IMR-90 (cell line): ENCODE measurements around the gene DCTN1. TPM values are rescaled to one million over a fixed set of nuclear protein-coding genes. Genes with fewer than 3 reads are reported as not detected.

Experiments used
- ATAC-seq: fragments of 200-7000 bp; cut with Tn5 transposase; 2 replicates; pipeline ENCODE4 v1.9.1; 2020; ENCODE audit warnings: low read depth, mild to moderate bottlenecking, moderate library complexity
- BruUV-seq: library from RNA; stranded (reverse); fragments of 400-500 nt; replicated peaks from 2 replicates; lab custom pipeline; 2021; lab: Mats Ljungman, UMichigan
- CTCF ChIA-PET: fragments of 300-600 bp; formaldehyde crosslinking; extraction: SDS; loops from one replicate; lab custom pipeline; 2021; ENCODE audit warnings: antibody characterized with exemption; lab: Yijun Ruan, JAX
- POLR2A ChIA-PET: fragments of 300-600 bp; sonication (Branson Sonifier 250); formaldehyde crosslinking; loops from one replicate; lab custom pipeline; 2022; ENCODE audit warnings: antibody characterized with exemption; ENCODE audit not compliant: unreplicated experiment; lab: Charles Lee
- DNase-seq: peaks from one replicate; pipeline ENCODE4 v3.0.0; 2013
- H2AFZ ChIP-seq: replicated peaks from 2 replicates; pipeline ENCODE3; 2013; ENCODE audit warnings: low read length, mild to moderate bottlenecking; ENCODE audit not compliant: poor library complexity
- H2AK5ac ChIP-seq: 2 replicates; pipeline ENCODE4 v1.6.1; 2013; ENCODE audit warnings: low read depth, low read length, inconsistent platforms
- H2AK9ac ChIP-seq: replicated peaks from 2 replicates; pipeline ENCODE3; 2013; ENCODE audit warnings: mild to moderate bottlenecking, low read depth, low read length, moderate library complexity; ENCODE audit not compliant: poor library complexity
- H2BK120ac ChIP-seq: 2 replicates; pipeline ENCODE4 v1.6.1; 2013; ENCODE audit warnings: low read depth, low read length, inconsistent platforms
- H2BK15ac ChIP-seq: 3 replicates; pipeline ENCODE4 v1.6.1; 2013; ENCODE audit warnings: low read depth, low read length, inconsistent platforms
- H2BK20ac ChIP-seq: 2 replicates; pipeline ENCODE4 v1.6.1; 2013; ENCODE audit warnings: low read depth, mild to moderate bottlenecking, inconsistent platforms, low read length, moderate library complexity
- H2BK5ac ChIP-seq: 2 replicates; pipeline ENCODE4 v1.6.1; 2013; ENCODE audit warnings: mild to moderate bottlenecking, low read depth, low read length, inconsistent platforms; ENCODE audit not compliant: poor library complexity, severe bottlenecking
- H3K14ac ChIP-seq: replicated peaks from 2 replicates; pipeline ENCODE4 v1.6.1; 2013; ENCODE audit warnings: low read depth, low read length, inconsistent platforms
- H3K18ac ChIP-seq: 2 replicates; pipeline ENCODE4 v1.6.1; 2013; ENCODE audit warnings: low read depth, low read length, control low read depth
- H3K23ac ChIP-seq: 2 replicates; pipeline ENCODE4 v1.6.1; 2013; ENCODE audit warnings: low read depth, low read length, inconsistent platforms
- H3K27ac ChIP-seq: 2 replicates; pipeline ENCODE4 v1.5.1; 2013; ENCODE audit warnings: mild to moderate bottlenecking, control low read depth, low read length; ENCODE audit not compliant: insufficient read depth
- H3K27me3 ChIP-seq: 2 replicates; pipeline ENCODE4 v1.6.1; 2013; ENCODE audit warnings: low read length; ENCODE audit not compliant: control insufficient read depth, insufficient read depth
- H3K36me3 ChIP-seq: 2 replicates; pipeline ENCODE4 v1.6.1; 2013; ENCODE audit warnings: low read length, mixed read lengths; ENCODE audit not compliant: control insufficient read depth, insufficient read depth
- H3K4ac ChIP-seq: 2 replicates; pipeline ENCODE4 v1.6.1; 2013; ENCODE audit warnings: low read depth, low read length, inconsistent platforms
- H3K4me1 ChIP-seq: 2 replicates; pipeline ENCODE4 v1.6.1; 2013; ENCODE audit warnings: low read length, mixed read lengths; ENCODE audit not compliant: control insufficient read depth, insufficient read depth
- H3K4me2 ChIP-seq: 2 replicates; pipeline ENCODE4 v1.6.1; 2013; ENCODE audit warnings: low read depth, mild to moderate bottlenecking, control low read depth, low read length, moderate library complexity
- H3K4me3 ChIP-seq: 2 replicates; pipeline ENCODE4 v1.5.1; 2013; ENCODE audit warnings: low read depth, mild to moderate bottlenecking, control low read depth, low read length, moderate library complexity; ENCODE audit not compliant: insufficient read depth
- H3K56ac ChIP-seq: 2 replicates; pipeline ENCODE4 v1.6.1; 2013; ENCODE audit warnings: low read length, inconsistent platforms; ENCODE audit not compliant: insufficient read depth; ENCODE audit errors: extremely low read depth
- H3K79me1 ChIP-seq, 2 experiments: 2 replicates each; pipeline ENCODE4 v1.6.1; 2013; ENCODE audit warnings: low read length in 2 of 2, inconsistent platforms in 1 of 2, low read depth in 1 of 2
- H3K9ac ChIP-seq: 2 replicates; pipeline ENCODE4 v1.6.1; 2013; ENCODE audit warnings: low read depth, low read length, control low read depth
- H3K9me1 ChIP-seq: 2 replicates; pipeline ENCODE4 v1.6.1; 2013; ENCODE audit warnings: low read length, inconsistent platforms; ENCODE audit not compliant: insufficient read depth
- H3K9me3 ChIP-seq: 2 replicates; pipeline ENCODE4 v1.6.1; 2013; ENCODE audit warnings: low read length; ENCODE audit not compliant: control insufficient read depth, insufficient read depth
- H4K20me1 ChIP-seq: 2 replicates; pipeline ENCODE4 v1.6.1; 2013; ENCODE audit warnings: low read length, inconsistent platforms; ENCODE audit not compliant: insufficient read depth
- H4K5ac ChIP-seq: 2 replicates; pipeline ENCODE4 v1.6.1; 2013; ENCODE audit warnings: mild to moderate bottlenecking, low read depth, low read length, control low read depth
- H4K8ac ChIP-seq, 2 experiments: 2 replicates each; pipeline ENCODE4 v1.6.1; 2013; ENCODE audit warnings: low read depth in 2 of 2, low read length in 2 of 2, control low read depth in 1 of 2, inconsistent platforms in 1 of 2
- H4K91ac ChIP-seq: 2 replicates; pipeline ENCODE4 v1.6.1; 2013; ENCODE audit warnings: low read depth, low read length, inconsistent platforms; ENCODE audit not compliant: insufficient read depth
- CEBPB ChIP-seq: IDR thresholded peaks from 2 replicates; pipeline ENCODE4 v1.6.1; 2012; ENCODE audit warnings: low read depth, low read length, improper control_type of control experiment
- CHD1 ChIP-seq: IDR thresholded peaks from 2 replicates; pipeline ENCODE4 v1.6.1; 2012; ENCODE audit warnings: low read depth, low read length, improper control_type of control experiment
- FOS ChIP-seq: fragments of 150-350 bp; IDR thresholded peaks from 2 replicates; pipeline ENCODE4 v1.6.1; 2016; ENCODE audit warnings: low read depth, low read length
- MAFK ChIP-seq: IDR thresholded peaks from 2 replicates; pipeline ENCODE4 v1.6.1; 2012; ENCODE audit warnings: low read depth, low read length, improper control_type of control experiment
- MXI1 ChIP-seq: IDR thresholded peaks from 2 replicates; pipeline ENCODE4 v1.6.1; 2012; ENCODE audit warnings: low read depth, mild to moderate bottlenecking, low read length, moderate library complexity, borderline replicate concordance
- NFE2L2 ChIP-seq: fragments of 150-350 bp; IDR thresholded peaks from 2 replicates; pipeline ENCODE4 v1.6.1; 2016; ENCODE audit warnings: low read depth, mild to moderate bottlenecking, low read length
- POLR2A ChIP-seq: IDR thresholded peaks from 2 replicates; pipeline ENCODE4 v1.6.1; 2012; ENCODE audit warnings: mild to moderate bottlenecking, low read depth, low read length
- RCOR1 ChIP-seq: IDR thresholded peaks from 2 replicates; pipeline ENCODE4 v1.6.1; 2012; ENCODE audit warnings: mild to moderate bottlenecking, low read length, improper control_type of control experiment; ENCODE audit not compliant: insufficient replicate concordance
- RFX5 ChIP-seq: IDR thresholded peaks from 2 replicates; pipeline ENCODE4 v1.8.0; 2012; ENCODE audit warnings: low read depth, mild to moderate bottlenecking, low read length, moderate library complexity
- SMC3 ChIP-seq: fragments of 150-350 bp; IDR thresholded peaks from 2 replicates; pipeline ENCODE4 v1.6.1; 2016; ENCODE audit warnings: low read depth, mild to moderate bottlenecking, antibody characterized with exemption, low read length, moderate library complexity
- WGBS, 2 experiments: methylation state at CpG; one replicate each; pipeline versions ENCODE4 v1.1.5 to v1.1.7; 2013; ENCODE audit warnings: missing lambda C conversion rate in 2 of 2; ENCODE audit not compliant: insufficient read length in 1 of 2; ENCODE audit errors: extremely low coverage in 2 of 2; 5-methylcytosine and 5-hydroxymethylcytosine counted together
- dilution Hi-C: fragments of 300-500 bp; cut with HindIII; formaldehyde crosslinking; loops from one replicate; pipeline ENCODE4 v1.14.3; 2018; ENCODE audit warnings: low sequenced_read_pairs; ENCODE audit not compliant: unreplicated experiment
- in situ Hi-C: fragments of 300-500 bp; cut with MboI; formaldehyde crosslinking; loops from 3 replicates; pipeline ENCODE4 v1.14.3; 2019; ENCODE audit warnings: low sequenced_read_pairs, inconsistent platforms, mixed read lengths
- intact Hi-C: fragments of 100-400 bp; cut with micrococcal nuclease; formaldehyde crosslinking; loops from 2 replicates; pipeline ENCODE4 v1.10.0; 2022
- polyA plus RNA-seq, 3 experiments: library from polyadenylated mRNA; depleted of rRNA; stranded (reverse); fragments of >200 nt; gene quantifications; 2 replicates each; pipeline ENCODE4 v1.2.3, GENCODE V29; 2012; ENCODE audit warnings: low replicate concordance in 1 of 3
- total RNA-seq: library from RNA; depleted of rRNA; stranded (reverse); fragments of >200 nt; gene quantifications from 2 replicates; pipeline ENCODE4 v1.2.3, GENCODE V29; 2012
- TF ChIP-seq, protein P1 (sequence below): fragments of 150-350 bp; IDR thresholded peaks from 2 replicates; pipeline ENCODE4 v1.6.1; 2016; ENCODE audit warnings: low read depth, mild to moderate bottlenecking, low read length, moderate library complexity, borderline replicate concordance

DCTN1 gene
- total and polyA plus RNA-seq, 2 of the 4 experiments (the other 2 are of a cell fraction): 136 to 204 TPM

DNA sequence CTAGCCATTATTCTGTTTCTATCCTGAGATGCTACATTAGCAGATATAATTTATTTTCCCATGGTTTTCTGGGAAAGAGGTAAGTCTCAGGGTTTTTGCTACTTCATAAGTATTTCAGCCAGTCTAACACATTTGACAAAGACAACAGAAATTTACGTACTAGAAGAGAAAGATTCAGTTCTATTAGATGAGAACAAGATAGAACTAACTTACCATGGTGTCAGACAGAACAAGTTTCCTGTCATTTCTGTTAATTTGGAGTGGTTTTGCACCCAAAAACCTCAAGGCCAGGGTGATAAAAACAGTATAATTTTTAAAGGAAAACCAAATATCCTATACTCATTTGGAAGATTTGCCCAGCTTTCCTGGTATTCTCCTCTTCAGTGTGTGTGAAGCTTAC is 52.5 kb downstream of the DCTN1 start:
- no peak overlapping the region for H2BK15ac ChIP-seq
- in situ Hi-C loops: loop anchor here (25.0 kb wide), 1 partner anchor 515 kb away; no protein-coding TSS in a partner anchor
- CTCF ChIA-PET: no interaction called here

More for the DNA sequence above, 52.5 kb downstream of the DCTN1 start:
- H3K18ac ChIP-seq: no peak overlapping the region
- no peak overlapping the region for H2BK5ac ChIP-seq
- no peak overlapping the region for H3K4me2 ChIP-seq
- DNase-seq (no peak), ATAC-seq (no peak)
- H4K8ac ChIP-seq: no peak overlapping the region
- no peaks in the 10 kb centered on the region for H3K9me3 ChIP-seq
- H3K4ac ChIP-seq: no peak overlapping the region
- no peak overlapping the region for H4K5ac ChIP-seq
- peaks cover 18% of the 10 kb centered on the region for H3K27me3 ChIP-seq
- no peak overlapping the region for H2AK9ac ChIP-seq
- no peaks in the 10 kb centered on the region for H3K36me3 ChIP-seq
- peaks cover 4% of the 10 kb centered on the region; the same call in 1 of the 2 replicates for H3K9me1 ChIP-seq
- H3K27ac ChIP-seq: no peak overlapping the region
- TF ChIP-seq FOS (no peak), CHD1 (no peak), MXI1 (no peak), POLR2A (no peak), SMC3 (no peak), MAFK (no peak), NFE2L2 (no peak), RFX5 (no peak), RCOR1 (no peak), CEBPB (no peak)
- TF ChIP-seq, protein P1, sequence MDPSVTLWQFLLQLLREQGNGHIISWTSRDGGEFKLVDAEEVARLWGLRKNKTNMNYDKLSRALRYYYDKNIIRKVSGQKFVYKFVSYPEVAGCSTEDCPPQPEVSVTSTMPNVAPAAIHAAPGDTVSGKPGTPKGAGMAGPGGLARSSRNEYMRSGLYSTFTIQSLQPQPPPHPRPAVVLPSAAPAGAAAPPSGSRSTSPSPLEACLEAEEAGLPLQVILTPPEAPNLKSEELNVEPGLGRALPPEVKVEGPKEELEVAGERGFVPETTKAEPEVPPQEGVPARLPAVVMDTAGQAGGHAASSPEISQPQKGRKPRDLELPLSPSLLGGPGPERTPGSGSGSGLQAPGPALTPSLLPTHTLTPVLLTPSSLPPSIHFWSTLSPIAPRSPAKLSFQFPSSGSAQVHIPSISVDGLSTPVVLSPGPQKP: no peak
- H2AFZ ChIP-seq: no peak overlapping the region
- no peaks in the 10 kb centered on the region for H3K4me1 ChIP-seq
- no peak overlapping the region for H2BK120ac ChIP-seq
- no peaks in the 10 kb centered on the region for H3K79me1 ChIP-seq
- H2BK20ac ChIP-seq: no peak overlapping the region
- H2AK5ac ChIP-seq: no peak overlapping the region
- H4K20me1 ChIP-seq: no peaks in the 10 kb centered on the region
- H3K14ac ChIP-seq: no peak overlapping the region
- no peak overlapping the region for H3K9ac ChIP-seq
- WGBS, 2 experiments: no CpG with 5 or more reads among the region's 1 CpG
- intact Hi-C loops: no loop called here
- no peak overlapping the region for H4K91ac ChIP-seq
- dilution Hi-C loops: no loop called here
- no peak overlapping the region for H3K4me3 ChIP-seq
- no TSS peak for BruUV-seq
- POLR2A ChIA-PET: no interaction called here
- H3K56ac ChIP-seq: no peak overlapping the region
- H3K23ac ChIP-seq: no peak overlapping the region
